CD4-positive, alpha-beta T cell treated with Interleukin-2 at 100 ng/mL for 4 hours (primary cell): Measurements from ENCODE around the gene CDCP1.

Experiments
- DNase-seq: peaks from one replicate; pipeline ENCODE4 v3.0.0-alpha.2; 2020; ENCODE audit warnings: low spot score

Gene CDCP1

DNA sequence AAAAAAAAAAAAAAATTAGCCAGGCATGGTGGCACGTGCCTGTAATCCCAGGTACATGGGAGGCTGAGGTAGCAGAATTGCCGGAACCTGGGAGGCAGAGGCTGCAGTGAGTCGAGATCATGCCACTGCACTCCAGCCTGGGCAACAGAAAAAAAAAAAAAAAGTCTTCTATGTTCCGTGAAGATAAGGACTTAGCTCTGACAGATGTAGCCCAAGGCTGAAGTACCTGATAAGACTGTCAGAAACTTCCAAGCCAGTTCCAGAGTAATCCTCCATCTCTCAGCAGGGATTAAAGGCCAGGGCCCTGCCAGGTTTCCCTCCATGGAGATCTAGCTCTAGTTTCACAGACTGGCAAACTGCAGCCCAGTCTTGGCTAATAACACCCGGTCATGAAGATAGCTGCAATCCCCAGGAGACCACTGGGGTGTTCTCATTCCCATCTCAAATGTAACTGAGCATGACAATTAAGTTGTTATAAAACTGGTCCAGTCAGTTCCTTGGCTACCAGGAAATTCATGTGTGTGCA lies 8.5 kb downstream of the CDCP1 start:
- DNase-seq, result no peak

DNA sequence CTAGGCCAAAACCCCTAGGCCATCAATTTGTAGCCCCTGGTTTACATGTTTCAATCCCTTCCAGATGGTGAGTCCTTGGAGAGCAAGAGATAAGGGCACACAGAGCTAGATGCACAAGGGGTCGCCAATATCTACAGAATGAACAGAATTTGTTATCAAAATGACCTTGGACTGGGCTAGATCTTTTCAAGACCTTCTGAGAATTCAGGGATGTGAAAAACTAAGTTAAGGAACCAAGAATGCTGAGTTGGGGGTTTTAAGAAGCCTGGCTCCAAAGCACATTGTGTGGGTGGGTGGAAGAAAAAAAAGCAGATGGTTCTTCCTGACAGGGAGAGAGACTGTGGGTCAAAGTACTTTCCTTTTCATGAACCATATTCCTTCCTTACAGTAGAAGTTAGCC lies 10.2 kb downstream of the CDCP1 start:
- DNase-seq, result no peak

DNA sequence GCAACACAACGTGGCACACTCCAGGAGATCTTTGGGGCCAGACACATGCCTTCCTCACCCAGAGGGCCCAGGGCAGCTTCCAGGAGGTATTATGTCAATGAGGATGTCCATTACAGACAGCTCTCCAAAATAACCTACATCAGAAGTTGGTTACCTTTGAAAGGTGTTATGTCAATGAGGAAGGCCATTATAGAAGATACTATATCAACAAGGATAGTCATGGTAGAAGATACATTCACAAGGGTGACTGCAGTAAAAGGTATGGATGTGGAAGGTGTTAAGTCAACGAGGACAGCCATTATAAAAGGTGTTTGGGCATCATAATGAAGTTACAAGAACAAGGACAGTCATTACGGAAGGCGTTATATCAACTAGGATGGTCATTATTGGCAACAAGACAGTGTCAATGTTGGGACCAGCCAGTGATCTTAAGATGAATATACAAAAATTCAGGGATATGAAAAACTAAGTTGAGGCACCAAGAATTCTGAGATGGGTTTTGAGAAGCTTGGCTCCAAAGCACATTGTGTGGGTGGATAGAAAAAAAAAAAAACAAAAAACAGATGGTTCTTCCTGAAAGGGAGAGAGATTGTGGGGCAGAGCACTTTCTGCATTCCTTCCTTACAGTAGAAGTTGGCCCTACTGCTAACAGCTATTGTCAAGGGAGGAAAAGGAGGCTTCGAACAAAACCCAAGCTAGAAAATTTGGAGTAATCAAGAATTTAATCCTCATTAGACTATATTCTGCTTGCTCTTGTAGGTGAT lies 11.2 kb downstream of the CDCP1 start:
- no peak for DNase-seq

DNA sequence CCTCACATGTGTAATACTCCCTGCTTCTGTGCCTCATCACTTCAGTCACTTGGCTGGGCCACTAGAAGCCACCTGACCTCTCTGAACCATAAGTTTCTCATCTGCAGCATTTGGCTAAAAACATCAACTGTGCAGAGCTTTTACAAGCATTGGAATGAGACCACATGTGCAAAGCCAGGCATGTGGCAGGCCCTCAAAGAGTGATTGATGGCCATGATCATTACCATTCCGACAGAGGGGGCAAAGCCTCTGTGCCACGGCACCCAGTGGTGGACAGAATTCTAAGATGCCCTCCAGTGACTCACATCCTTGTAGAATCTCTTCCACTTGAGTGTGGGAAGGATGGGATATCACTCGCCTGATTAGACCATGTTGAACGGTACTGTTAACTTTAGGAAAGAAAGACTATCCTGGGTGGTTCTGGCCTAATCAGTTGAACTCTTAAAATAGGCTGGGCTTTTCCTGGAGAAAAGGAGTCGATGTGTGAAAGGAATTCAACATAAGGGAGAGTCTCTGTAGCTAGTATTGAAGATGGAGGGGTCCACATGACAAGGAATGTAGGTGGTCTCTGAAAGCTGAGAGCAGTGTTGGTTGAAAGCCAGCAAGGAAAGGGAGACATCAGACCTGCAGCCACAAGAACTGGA lies 13.5 kb downstream of the CDCP1 start:
- DNase-seq, result no peak

DNA sequence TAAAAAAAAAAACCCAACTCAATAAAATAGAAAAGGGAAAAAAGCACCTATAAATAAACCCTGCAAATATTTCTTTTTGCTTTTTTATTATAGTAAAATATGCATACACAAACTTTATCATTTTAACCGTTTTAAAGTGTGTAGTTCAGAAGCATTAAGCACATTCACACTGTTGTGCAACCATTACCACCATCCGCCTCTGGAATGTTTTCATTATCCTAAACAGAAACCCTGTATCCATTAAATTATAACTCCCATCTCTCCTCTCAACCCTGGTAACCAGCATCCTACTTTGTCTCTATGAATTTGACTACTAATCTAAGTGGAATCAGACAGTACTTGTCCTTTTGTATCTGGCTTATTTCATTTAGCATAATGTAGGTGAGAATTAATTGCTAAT lies 15.0 kb downstream of the CDCP1 start:
- no peak for DNase-seq

DNA sequence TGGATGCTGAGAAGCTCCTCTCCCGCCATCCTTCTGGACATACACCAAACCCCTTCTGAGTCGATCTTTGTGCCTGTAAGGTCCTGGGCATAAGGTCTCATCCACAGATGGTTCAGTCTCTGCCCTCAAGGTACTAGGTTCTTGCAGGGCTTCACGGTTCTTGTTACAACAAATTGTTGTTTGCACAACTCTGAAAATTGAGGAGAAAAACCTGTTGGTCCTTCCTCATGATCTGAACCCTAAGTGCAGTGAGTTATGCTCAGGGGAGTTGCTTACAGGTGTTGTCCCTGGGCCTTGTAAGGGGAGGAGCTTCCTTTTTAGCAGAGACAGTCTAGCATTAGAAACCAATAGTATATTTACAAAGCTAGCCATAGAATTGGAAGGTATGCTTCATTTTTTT lies 15.7 kb downstream of the CDCP1 start:
- no peak for DNase-seq

DNA sequence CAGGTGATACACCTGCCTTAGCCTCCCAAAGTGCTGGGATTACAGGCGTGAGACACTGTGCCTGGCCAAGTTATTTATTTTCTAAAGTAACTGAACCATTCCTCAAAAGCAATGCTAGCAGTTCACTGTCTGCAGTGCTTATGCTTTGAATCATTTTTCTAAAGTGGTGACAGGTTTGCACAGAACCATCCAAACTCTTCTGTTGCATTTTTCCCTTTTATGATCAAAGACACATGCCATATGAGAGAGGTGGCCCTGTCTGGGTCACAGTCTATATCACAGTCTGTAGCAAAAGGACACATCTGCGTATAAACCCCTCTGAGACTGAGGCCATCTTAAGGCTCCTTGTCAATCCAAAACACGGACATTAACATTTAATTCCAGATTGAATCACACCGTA lies 17.2 kb downstream of the CDCP1 start:
- no peak for DNase-seq

DNA sequence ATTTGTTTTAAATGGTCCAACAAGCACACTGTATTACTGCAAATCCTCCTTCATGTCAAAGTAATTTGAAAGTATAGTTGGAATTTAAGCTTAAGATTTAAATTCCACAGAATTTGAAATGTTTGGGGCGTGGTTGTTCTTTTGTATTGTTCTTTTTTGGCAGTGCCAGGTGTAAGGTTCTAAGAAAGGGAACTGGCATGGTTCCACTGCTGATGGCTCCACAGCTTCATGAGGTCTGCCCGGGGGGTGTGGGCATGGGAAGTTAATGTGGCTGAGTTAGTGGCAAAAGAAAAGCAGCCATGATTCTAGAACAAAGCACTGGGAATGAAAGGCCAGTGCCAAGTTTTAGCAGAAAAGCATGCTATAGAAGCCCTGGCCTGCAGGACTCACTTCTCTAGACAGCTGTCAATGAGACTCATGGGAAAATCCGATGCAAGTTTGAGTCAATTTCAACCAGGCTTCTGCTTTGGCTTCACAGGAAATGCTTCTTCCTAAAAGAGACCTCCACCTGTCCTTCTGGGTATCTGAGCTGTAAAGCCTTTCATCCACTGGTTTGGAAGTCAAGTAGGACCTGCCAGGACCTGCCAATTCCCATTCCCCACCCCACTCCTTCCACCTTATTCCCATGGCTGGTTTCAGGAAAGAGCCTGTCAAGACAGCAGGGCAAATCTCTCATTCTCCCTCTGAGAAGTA lies 18.9 kb downstream of the CDCP1 start:
- no peak for DNase-seq

DNA sequence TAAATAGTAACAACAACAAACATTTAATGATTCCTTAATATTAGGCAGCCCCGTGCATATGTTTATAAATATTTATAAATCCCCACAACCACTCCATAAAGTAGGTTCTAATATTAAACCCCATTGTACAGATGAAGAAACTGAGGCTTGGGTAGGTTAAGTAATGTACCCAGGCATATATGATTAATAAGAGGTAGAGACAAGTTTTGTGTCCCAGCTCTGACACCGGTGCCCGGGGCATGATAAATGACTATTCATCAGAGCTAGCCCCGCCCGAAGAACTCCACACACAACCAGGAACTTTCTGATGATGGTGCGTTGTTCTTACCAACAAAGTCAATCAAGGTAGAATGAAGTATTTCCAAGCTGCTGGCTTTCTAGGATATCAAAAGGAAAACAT lies 19.4 kb downstream of the CDCP1 start:
- DNase-seq, result no peak

DNA sequence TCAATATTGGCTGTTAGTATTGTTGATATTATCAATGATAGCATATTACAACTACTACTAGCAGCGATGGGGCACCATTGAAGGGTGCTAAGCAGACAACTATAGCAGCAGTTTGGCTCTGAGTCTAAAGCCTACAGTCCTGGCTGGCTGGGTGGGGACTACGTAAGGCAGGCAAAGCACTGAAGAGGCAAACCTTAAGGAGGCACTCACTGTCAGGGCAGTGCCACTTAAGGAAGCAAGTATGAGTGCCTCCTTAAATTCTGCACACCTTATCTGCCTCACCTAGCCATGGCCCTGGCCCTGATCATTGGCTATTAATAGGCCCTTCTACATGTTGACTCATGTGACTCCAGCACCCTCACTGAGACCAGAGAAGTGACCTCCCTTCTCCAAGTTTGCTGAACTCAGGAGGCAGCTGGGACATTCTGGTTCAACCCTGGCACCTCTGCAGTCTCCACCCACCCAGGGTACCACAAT lies 20.6 kb downstream of the CDCP1 start:
- no peak for DNase-seq

DNA sequence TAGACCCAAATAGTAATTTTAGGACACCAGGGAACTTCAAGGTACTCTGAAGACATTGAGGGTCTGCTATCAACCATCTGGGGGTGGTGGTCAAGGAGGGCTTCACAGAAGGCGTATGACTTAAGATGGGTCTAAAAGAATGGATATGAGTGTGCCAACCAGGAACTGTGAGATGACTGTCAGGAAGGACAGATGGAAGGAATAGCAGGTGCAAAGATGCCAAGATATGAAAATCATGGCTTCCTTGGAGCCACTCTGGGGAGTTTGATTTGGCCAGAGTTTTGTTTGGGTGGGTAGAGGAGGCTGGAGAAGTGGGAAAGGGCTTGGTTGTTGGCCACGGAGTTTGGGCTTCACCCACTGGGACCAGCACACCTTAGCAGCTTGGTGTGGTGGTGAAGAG lies 21.2 kb downstream of the CDCP1 start:
- DNase-seq, result no peak

DNA sequence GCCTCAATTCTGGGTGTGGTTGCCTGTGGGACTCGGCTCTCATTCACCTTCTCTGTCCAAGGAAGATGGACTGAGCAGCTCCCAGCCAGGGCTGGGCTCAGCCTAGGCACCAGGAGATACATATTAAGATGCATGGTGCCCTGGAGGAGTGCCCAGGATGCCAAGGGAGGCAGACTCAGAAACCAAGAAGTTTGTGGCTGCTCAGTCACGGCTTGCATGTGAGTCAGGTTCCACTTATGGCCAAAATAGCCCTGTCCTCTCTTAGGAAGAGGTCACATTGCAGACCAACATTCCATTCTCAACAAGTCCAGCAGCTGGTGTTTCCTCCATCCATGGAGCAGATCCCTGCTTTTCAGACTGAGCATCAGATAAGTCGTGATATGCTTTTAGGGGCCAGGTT lies 21.8 kb downstream of the CDCP1 start:
- no peak for DNase-seq

DNA sequence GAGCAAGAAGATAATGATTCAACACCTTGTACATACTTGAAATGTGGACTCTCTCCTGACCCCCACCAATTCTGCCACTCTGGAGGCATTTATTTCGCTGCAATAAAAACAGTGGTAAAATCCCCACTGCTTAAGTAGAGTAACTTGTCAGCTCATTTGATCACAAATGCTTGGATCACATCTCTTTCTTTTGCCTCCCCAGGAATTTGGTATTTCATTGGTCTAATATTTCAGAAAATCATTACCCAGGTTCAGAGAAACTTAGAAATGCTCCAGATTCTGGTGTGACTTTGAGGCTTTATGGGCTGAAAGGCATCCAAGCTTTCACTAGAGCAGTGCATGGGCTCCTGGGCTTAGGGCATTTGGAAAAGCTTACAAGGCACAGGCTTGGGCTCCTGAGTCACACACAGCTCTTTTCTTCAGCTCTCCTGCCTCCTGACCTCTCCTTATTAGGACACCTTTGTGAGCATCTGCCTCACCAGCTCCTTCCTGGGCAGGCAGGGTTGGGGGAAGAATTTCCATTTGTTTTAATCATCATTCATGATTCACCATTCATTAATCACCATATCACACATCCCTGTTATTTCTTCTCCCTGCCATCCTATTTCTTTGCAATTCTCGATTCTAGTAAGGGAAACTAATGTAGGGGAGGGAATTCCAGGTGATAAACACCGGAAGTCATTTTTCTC lies 22.5 kb downstream of the CDCP1 start:
- DNase-seq, result no peak

DNA sequence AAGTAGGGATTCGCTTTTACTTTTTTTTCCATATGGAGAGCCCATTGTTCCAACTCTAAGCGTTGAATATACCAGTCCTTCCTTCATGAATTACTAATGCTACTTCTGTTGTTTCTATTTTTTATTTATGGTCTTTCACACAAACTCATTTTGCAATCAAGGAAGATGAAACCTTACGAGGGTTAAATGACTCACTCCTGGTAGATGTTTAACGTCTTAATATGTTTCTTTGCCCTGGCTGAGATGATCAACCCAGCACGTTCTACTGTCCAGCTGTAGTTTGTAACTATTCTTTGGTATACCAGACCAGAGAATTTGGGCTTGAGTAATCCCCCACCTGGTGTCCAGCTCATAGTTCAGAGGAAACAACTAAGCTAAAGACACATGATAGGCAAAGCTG lies 23.1 kb downstream of the CDCP1 start:
- DNase-seq, result no peak

DNA sequence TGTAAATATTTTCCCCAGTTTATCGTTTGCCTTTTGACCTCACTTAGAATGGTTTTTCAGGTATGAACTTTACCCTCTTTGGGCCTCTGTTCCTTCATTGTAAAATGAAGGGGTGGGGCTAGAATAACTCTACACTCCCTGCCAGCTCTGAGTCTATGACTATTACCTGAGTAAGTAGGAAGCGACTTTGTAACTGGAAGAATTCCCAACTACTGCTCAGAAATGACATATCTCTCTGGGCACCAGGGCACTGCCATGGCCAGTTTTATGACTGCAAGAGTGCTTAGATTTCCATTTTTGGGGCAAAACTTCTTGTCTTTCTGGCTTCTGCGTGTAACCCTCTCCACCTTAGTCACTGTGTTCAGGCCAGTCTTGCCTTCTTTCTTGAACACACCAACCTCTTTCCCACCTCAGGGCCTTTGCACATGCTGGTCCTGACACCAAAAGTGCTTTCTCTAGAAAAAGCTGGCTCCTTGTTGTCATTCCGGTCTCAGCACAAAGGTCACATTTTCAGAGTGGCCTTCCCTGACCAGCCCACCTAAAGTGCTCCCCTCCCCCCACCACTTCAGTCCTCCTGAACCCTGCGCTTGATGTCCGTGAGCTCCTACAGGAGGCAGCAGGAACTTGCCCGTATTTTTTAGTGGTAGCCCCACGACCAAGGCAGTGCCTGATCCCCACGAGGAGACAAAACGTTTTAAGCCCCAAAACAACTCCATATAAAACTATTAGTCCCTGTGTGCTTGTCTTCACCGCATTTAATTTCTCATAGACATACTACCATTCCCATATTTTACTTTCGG lies 25.6 kb downstream of the CDCP1 start:
- DNase-seq, result no peak

DNA sequence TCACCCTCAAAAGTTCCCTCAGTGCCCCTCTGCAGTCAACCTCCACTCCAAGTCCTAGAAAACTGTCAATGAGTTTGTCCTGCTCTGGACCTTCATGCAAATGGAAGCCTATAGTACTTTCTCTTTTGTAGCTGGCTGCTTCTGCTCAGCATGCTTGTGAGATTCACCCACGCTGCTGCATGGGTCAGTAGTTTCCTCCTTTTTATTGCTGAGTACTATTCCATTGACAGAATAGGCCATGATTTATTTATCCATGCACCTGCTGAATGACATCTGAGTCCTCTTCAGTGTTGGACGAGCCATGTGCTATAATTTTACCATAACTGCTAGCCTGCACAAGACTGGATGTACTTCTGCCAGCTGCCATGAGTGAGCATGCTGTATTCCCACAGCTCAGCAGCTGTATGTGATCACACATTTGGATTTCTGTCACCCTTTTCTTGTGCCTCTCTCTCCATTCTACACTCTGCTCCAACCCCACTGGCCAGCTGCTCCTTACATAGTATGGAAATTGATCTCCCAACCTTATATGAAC lies 26.3 kb downstream of the CDCP1 start:
- DNase-seq, result no peak

DNA sequence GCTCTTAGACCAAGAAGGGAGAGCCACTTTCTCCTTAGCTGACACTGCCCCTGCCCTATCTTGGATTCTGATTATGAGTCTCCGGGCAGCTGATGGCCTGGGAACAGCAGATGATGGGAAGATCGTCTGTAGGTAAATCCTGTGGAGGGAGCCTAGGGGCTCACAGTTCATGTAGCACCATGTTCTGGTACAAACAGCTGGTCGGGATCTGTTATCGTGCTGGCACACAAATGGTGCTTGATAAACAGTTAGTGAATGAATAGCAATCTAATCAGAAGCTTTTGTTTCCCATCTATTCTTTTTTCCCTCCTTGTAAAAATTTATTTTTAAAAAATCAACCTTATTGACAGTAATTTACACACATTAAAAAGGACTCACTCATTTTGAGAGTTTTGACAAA lies 26.8 kb downstream of the CDCP1 start:
- no peak for DNase-seq

DNA sequence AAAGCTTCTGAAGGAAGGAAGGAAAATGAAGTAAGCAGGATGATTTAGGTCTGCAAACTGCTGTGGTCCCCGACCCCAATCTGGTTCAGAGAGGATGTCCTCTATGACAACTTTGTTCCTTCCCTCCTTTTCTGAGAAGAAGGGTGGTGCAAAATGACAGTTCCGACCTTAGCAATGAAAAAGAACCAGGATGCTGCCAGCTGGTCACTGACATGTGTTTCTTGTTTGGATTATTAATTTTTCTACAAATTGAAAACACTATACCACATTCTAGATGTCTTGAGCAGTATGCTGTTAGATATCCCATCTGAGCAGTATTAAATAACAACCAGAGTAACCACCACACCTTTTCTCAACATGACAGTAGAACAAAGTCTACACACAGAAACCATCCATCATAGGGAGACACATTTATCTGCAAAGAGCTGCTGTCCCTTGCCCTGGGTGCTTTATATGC lies 27.5 kb downstream of the CDCP1 start:
- DNase-seq, result no peak

DNA sequence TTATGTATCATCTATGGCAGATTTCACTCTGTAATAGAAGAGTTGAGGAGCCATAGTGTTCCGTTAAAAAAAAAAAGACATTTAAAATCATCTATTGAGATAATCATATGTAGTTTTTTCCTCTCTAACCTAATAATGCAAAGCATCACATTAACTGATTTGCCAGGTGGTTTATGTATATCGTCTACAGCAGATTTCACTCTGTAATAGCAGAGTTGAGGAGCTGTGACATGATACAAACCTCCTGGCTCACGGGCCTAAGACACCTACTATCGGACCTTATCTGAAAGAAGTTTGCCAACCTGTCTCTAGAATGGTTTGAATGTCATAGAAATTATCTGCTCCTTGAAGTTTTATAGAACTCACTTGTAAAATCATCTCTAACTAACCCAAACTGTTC lies 29.8 kb downstream of the CDCP1 start:
- no peak for DNase-seq

DNA sequence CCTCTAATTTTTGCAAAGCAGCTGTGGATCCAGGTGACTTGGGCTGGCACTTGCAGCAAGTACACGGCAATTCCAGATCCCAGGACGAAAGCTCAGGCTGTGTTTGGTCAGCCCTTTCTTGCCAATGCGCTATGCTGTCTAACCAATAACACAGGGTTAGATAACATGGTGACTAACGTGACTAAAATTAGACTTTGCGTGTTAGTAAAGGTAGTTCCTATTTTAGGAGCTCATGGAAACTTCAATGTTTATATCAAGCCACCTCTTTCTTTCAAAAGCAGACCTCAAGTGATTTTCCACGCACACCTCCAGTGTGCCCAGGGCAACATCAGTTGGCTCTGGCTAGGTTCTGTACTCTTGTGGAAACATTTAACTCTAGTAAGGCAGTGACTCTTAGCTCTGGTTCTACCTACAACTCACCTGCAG lies 32.5 kb downstream of the CDCP1 start:
- DNase-seq, result no peak

DNA sequence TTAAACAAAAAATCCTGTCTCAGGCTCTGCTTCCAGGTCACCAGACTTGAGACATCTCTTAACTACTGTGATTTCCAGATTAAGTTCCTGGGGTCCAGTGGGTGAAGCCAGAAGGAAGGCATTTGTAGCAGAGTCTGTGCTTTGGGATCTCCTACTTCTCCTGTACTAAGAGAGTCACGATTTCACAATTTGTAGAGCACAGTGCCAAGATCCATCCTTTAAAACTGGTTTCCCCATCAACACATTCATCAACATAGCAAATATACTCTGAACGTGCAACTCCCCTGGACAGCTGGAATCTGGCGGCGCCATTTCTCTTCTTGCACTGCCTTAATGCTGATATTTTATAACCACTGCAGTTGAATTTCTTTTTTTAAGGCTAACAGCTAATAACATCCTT lies 33.2 kb downstream of the CDCP1 start:
- DNase-seq, result no peak
